Panc1 (cell line): ENCODE data around the gene MRGPRE. TPM values are rescaled to one million over a fixed set of nuclear protein-coding genes. Genes with fewer than 3 reads are reported as not detected.

Source experiments
- ATAC-seq: fragments of 200-7000 bp; cut with Tn5 transposase; 2 replicates; pipeline ENCODE4 v1.9.1; 2020; ENCODE audit warnings: mild to moderate bottlenecking, moderate library complexity
- BruUV-seq: library from RNA; stranded (reverse); fragments of 400-500 nt; replicated peaks from 2 replicates; lab custom pipeline; 2021; lab: Mats Ljungman, UMichigan
- CTCF ChIA-PET: fragments of 300-600 bp; sonication (Branson Sonifier 250); formaldehyde crosslinking; loops from one replicate; lab custom pipeline; 2022; ENCODE audit warnings: antibody characterized with exemption; lab: Charles Lee
- POLR2A ChIA-PET: fragments of 300-600 bp; sonication (Branson Sonifier 250); formaldehyde crosslinking; loops from one replicate; lab custom pipeline; 2022; ENCODE audit warnings: antibody characterized with exemption; lab: Charles Lee
- DNase-seq: peaks from one replicate; pipeline ENCODE4 v3.0.0-alpha.2; 2010; ENCODE audit warnings: low read depth, low spot score
- H3K27ac ChIP-seq: 2 replicates; pipeline ENCODE4 v1.5.1; 2011; ENCODE audit warnings: mild to moderate bottlenecking, low read length, inconsistent platforms
- H3K27me3 ChIP-seq: fragments of 200-500 bp; sonication (Bioruptor generic); 2 replicates; pipeline ENCODE4 v1.6.0; 2014; ENCODE audit warnings: low read length, inconsistent platforms; ENCODE audit not compliant: control insufficient read depth, insufficient read depth
- H3K36me3 ChIP-seq: fragments of 200-500 bp; sonication (Bioruptor generic); 2 replicates; pipeline ENCODE4 v1.5.1; 2014; ENCODE audit warnings: inconsistent platforms, mild to moderate bottlenecking, low read length, moderate library complexity; ENCODE audit not compliant: control insufficient read depth, insufficient read depth
- H3K4me1 ChIP-seq: 2 replicates; pipeline ENCODE4 v1.5.1; 2011; ENCODE audit warnings: inconsistent platforms, mild to moderate bottlenecking, low read length, moderate library complexity; ENCODE audit not compliant: control insufficient read depth, insufficient read depth
- H3K4me3 ChIP-seq, 2 experiments: 2 replicates each; pipeline ENCODE4 v1.5.1; 2011 to 2012; ENCODE audit warnings: low read depth in 2 of 2, low read length in 2 of 2, mild to moderate bottlenecking in 2 of 2, inconsistent platforms in 1 of 2, moderate library complexity in 1 of 2
- H3K9me3 ChIP-seq: fragments of 200-500 bp; sonication (Bioruptor generic); 2 replicates; pipeline ENCODE4 v1.5.1; 2014; ENCODE audit warnings: low read depth, mild to moderate bottlenecking, inconsistent platforms, low read length, moderate library complexity; ENCODE audit not compliant: control insufficient read depth, insufficient read depth
- POLR2AphosphoS5 ChIP-seq: IDR thresholded peaks from 2 replicates; pipeline ENCODE4 v1.6.1; 2012; ENCODE audit warnings: mild to moderate bottlenecking, low read depth, low read length, moderate library complexity
- SIN3A ChIP-seq: IDR thresholded peaks from 2 replicates; pipeline ENCODE4 v1.6.1; 2012; ENCODE audit warnings: low read depth, mild to moderate bottlenecking, low read length, moderate library complexity, borderline replicate concordance; ENCODE audit not compliant: insufficient read depth
- TCF7L2 ChIP-seq: IDR thresholded peaks from 2 replicates; pipeline ENCODE4 v1.6.1; 2011; ENCODE audit warnings: mild to moderate bottlenecking, low read depth, low read length, inconsistent platforms
- in situ Hi-C: cut with HindIII; loops from 2 replicates; pipeline ENCODE4 v1.10.0; 2016; ENCODE audit warnings: low sequenced_read_pairs, low pct_unique_long_range_greater_than_20kb
- intact Hi-C: fragments of 100-400 bp; cut with micrococcal nuclease; formaldehyde crosslinking; loops from one replicate; pipeline ENCODE4 v1.10.0; 2022; ENCODE audit not compliant: unreplicated experiment
- total RNA-seq: library from RNA; stranded (reverse); gene quantifications from one replicate; pipeline ENCODE4 v1.2.1, GENCODE V29; 2021; ENCODE audit not compliant: unreplicated experiment
- TF ChIP-seq, protein P1 (sequence below): fragments of 450-650 bp; IDR thresholded peaks from 2 replicates; pipeline ENCODE4 v1.5.1; 2017; ENCODE audit warnings: mild to moderate bottlenecking
- TF ChIP-seq, protein P2 (sequence below), 2 experiments: IDR thresholded peaks; 2 replicates each; pipeline ENCODE4 v1.6.1; 2011 to 2012; ENCODE audit warnings: low read depth in 2 of 2, control low read depth in 1 of 2, low read length in 1 of 2, mild to moderate bottlenecking in 1 of 2, moderate library complexity in 1 of 2; ENCODE audit not compliant: insufficient read depth in 1 of 2

MRGPRE gene
- total RNA-seq, 1 experiment from 2014 or later, result 0.13 TPM

DNA sequence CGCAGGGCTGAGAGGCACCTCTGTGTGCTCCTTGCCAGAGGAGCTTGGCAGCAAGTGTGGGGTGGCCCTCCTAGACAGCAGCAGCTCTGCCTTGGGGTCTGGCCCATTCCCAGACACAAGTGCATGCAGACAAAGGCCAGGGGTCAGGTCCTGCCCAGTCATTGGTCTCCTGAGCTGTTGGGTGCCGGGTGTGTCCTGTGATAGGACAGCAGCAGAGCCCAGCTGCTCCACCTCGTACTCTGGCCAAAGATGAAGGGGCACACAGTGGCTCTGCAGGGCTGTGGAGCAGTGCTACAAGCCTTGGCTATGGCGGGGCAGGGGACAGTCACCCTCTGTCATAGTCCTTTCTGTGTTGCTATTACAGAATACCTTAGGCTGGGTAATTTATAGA, 49.8 kb downstream of the MRGPRE start:
- ChIA-PET POLR2A (interaction anchor here (0.7 kb wide), 1 partner anchor 1095 kb away, joined by 3 read pairs; no protein-coding TSS in a partner anchor), CTCF (no interaction called here)
- Histone ChIP-seq H3K9me3 (no peaks in the 10 kb centered on the region), H3K4me3 (no peak overlapping the region), H3K4me1 (no peaks in the 10 kb centered on the region), H3K27ac (no peak overlapping the region), H3K27me3 (no peaks in the 10 kb centered on the region), H3K36me3 (no peaks in the 10 kb centered on the region)
- BruUV-seq, result no TSS peak
- in situ Hi-C loops, result no loop called here
- intact Hi-C loops, result no loop called here
- no peak for ATAC-seq
- no peak for TF ChIP-seq POLR2AphosphoS5
- TF ChIP-seq, protein P1, sequence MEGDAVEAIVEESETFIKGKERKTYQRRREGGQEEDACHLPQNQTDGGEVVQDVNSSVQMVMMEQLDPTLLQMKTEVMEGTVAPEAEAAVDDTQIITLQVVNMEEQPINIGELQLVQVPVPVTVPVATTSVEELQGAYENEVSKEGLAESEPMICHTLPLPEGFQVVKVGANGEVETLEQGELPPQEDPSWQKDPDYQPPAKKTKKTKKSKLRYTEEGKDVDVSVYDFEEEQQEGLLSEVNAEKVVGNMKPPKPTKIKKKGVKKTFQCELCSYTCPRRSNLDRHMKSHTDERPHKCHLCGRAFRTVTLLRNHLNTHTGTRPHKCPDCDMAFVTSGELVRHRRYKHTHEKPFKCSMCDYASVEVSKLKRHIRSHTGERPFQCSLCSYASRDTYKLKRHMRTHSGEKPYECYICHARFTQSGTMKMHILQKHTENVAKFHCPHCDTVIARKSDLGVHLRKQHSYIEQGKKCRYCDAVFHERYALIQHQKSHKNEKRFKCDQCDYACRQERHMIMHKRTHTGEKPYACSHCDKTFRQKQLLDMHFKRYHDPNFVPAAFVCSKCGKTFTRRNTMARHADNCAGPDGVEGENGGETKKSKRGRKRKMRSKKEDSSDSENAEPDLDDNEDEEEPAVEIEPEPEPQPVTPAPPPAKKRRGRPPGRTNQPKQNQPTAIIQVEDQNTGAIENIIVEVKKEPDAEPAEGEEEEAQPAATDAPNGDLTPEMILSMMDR, result no peak
- TF ChIP-seq, protein P2, sequence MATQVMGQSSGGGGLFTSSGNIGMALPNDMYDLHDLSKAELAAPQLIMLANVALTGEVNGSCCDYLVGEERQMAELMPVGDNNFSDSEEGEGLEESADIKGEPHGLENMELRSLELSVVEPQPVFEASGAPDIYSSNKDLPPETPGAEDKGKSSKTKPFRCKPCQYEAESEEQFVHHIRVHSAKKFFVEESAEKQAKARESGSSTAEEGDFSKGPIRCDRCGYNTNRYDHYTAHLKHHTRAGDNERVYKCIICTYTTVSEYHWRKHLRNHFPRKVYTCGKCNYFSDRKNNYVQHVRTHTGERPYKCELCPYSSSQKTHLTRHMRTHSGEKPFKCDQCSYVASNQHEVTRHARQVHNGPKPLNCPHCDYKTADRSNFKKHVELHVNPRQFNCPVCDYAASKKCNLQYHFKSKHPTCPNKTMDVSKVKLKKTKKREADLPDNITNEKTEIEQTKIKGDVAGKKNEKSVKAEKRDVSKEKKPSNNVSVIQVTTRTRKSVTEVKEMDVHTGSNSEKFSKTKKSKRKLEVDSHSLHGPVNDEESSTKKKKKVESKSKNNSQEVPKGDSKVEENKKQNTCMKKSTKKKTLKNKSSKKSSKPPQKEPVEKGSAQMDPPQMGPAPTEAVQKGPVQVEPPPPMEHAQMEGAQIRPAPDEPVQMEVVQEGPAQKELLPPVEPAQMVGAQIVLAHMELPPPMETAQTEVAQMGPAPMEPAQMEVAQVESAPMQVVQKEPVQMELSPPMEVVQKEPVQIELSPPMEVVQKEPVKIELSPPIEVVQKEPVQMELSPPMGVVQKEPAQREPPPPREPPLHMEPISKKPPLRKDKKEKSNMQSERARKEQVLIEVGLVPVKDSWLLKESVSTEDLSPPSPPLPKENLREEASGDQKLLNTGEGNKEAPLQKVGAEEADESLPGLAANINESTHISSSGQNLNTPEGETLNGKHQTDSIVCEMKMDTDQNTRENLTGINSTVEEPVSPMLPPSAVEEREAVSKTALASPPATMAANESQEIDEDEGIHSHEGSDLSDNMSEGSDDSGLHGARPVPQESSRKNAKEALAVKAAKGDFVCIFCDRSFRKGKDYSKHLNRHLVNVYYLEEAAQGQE (IDR thresholded peaks at IDR 0.05; ENCODE audit: insufficient read depth in 1 of 2, low read depth in 2 of 2, low read length in 1 of 2), result no peak
- TF ChIP-seq TCF7L2, result no peak
- TF ChIP-seq SIN3A, result no peak
- DNase-seq, result no peak

DNA sequence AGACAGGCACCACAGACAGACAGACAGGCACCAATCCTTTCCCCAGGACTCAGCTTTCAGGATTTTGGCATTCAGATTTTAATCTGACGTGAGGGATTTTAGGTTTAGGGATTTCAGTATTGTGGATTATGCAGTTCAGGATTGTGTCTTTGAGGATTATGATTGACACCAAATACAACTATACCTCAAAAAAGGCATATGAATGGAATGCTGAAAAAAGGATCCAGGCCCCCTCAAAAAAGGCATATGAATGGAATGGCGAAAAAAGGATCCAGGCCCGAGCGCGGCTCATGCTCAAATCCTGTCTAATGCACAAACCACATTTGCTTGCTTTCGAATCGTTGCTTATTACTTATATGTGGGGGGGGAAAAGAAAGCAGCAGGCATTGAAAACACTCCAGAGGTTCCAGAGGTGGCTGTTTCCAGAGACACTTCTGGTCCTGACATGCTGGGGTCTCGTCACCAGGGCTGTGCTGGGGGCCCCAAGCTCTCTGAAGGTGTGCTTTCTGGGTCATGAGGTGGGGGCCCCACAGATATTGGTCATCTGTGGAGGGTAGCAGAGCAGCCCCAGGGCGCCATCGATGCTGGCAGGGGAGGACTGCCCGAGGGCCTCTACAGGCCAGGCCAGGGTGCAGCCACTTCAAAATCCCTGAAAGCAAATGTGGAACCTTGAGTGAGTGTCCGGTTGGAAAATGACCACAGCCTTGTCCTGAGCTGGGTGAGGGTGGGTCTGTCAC, 50.3 kb downstream of the MRGPRE start:
- DNase-seq (no peak), ATAC-seq (no peak)
- H3K27ac ChIP-seq, result no peak overlapping the region
- TF ChIP-seq POLR2AphosphoS5, result no peak
- TF ChIP-seq TCF7L2, result no peak
- TF ChIP-seq, protein P2 (IDR thresholded peaks at IDR 0.05; ENCODE audit: insufficient read depth in 1 of 2, low read depth in 2 of 2, low read length in 1 of 2), result no peak
- TF ChIP-seq, protein P1, result no peak
- no peak for TF ChIP-seq SIN3A
- BruUV-seq, result no TSS peak
- ChIA-PET POLR2A (interaction anchor here (0.7 kb wide), 1 partner anchor 1094 kb away, joined by 3 read pairs; no protein-coding TSS in a partner anchor), CTCF (no interaction called here)
- in situ Hi-C loops (no loop called here), intact Hi-C loops (no loop called here)
- no peaks in the 10 kb centered on the region for H3K4me1 ChIP-seq
- no peak overlapping the region for H3K4me3 ChIP-seq
- no peaks in the 10 kb centered on the region for H3K36me3 ChIP-seq
- peaks cover 2% of the 10 kb centered on the region; the same call in 1 of the 2 replicates for H3K27me3 ChIP-seq
- H3K9me3 ChIP-seq, result peaks cover 4% of the 10 kb centered on the region; the same call in 1 of the 2 replicates
